ENCODE results near the gene NOP53.

DNA sequence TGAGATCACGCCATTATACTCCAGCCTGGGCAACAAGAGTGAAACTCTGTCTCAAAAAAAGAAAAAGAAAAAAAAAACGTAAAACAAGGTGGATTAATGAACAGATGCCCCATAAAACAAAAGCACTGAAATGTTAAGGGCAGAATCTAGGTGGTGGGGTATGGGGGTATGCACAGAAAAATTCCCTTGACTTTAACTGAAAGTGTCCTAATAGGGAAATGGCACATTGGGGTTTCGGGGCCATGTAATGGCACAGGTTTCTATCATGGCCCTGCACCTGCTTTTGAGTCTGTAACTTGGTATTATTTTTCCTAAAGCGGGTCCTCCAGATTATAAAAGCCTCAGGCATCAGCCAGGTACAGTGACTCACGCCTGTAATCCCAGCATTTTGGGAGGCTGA lies 16.2 kb downstream of the NOP53 start:
- no peak for TF ChIP-seq CTCF (conservative IDR thresholded peaks at IDR 0.05; ENCODE audit: low read depth, low read length)
- TF ChIP-seq USF2 (IDR thresholded peaks at IDR 0.05; ENCODE audit: low read depth, low read length) = no peak
- TF ChIP-seq, protein P1, sequence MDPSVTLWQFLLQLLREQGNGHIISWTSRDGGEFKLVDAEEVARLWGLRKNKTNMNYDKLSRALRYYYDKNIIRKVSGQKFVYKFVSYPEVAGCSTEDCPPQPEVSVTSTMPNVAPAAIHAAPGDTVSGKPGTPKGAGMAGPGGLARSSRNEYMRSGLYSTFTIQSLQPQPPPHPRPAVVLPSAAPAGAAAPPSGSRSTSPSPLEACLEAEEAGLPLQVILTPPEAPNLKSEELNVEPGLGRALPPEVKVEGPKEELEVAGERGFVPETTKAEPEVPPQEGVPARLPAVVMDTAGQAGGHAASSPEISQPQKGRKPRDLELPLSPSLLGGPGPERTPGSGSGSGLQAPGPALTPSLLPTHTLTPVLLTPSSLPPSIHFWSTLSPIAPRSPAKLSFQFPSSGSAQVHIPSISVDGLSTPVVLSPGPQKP (IDR thresholded peaks at IDR 0.05; ENCODE audit: borderline replicate concordance, low read depth, low read length) = no peak
- TF ChIP-seq POLR2A (IDR thresholded peaks at IDR 0.05; ENCODE audit: low read depth, low read length) = no peak
- TF ChIP-seq BHLHE40 (IDR thresholded peaks at IDR 0.05; ENCODE audit: low read depth, low read length) = no peak
- TF ChIP-seq CEBPB (IDR thresholded peaks at IDR 0.05; ENCODE audit: low read depth, low read length) = no peak
- no peak for TF ChIP-seq MAZ (IDR thresholded peaks at IDR 0.05; ENCODE audit: borderline replicate concordance, low read depth, low read length)
- TF ChIP-seq NFE2L2 (IDR thresholded peaks at IDR 0.05; ENCODE audit: low read depth, low read length) = no peak
- no peak for TF ChIP-seq RAD21 (IDR thresholded peaks at IDR 0.05; ENCODE audit: low read length)
- TF ChIP-seq CHD1 (IDR thresholded peaks at IDR 0.05; ENCODE audit: low read depth, low read length) = no peak
- TF ChIP-seq MAFK (IDR thresholded peaks at IDR 0.05; ENCODE audit: low read depth, low read length) = no peak

All from IMR-90 (cell line).